ENCODE data around the gene SULT4A1.

Gene SULT4A1

GRCh38 chr22:43860831-43861230 is 1.5 kb downstream of the SULT4A1 start:
- DNase-seq (ENCODE audit: low read depth), result no peak

DNA sequence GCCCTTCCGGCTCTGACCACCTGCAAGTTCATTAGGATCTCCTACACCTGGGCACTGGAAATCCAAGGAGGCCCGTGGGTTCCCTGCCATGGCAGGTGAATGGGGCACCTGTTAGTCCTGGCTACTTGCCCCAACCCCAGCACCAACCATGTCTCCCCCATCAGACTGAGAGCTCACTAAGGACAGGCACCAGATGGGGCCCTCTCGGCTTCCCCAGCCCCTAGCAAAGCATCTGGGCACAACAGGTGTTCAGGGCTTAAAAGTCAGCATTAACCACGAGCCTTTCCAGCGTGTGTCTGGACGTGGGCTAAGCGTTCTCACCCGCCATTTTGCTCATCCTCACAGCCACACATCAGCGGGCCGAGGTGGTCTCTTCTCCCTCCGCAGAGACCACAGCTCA is 2.2 kb downstream of the SULT4A1 start:
- DNase-seq (ENCODE audit: low read depth), result no peak

GRCh38 chr22:43859621-43860020 is 2.7 kb downstream of the SULT4A1 start:
- no peak for DNase-seq (ENCODE audit: low read depth)

- DNase-seq (ENCODE audit: low read depth), result no peak
Observed at GRCh38 chr22:43859176-43859575, 3.1 kb downstream of the SULT4A1 start.

GRCh38 chr22:43858156-43858895 is 4.0 kb downstream of the SULT4A1 start:
- no peak for DNase-seq (ENCODE audit: low read depth)

DNA sequence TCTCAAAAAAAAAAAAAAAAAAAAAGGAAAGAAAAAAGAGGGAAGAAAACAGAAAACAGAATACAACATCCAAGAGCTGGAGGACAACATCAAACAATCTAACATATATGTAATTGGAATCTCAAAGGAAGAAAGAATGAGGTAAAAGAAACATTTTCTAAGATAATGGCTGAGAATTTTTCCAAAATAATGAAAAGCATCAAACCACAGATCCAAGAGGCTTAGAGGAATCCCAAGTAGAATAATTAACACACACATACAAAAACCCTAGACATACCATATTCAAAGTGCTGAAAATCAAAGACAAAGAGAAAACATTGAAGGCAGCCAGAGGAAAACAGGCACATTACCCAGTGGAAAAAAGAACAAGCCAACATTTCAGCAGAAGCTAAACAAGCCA is 4.9 kb downstream of the SULT4A1 start:
- DNase-seq (ENCODE audit: low read depth), result no peak

- DNase-seq (ENCODE audit: low read depth), result no peak
Observed at GRCh38 chr22:43855431-43855830, 6.9 kb downstream of the SULT4A1 start.

DNA sequence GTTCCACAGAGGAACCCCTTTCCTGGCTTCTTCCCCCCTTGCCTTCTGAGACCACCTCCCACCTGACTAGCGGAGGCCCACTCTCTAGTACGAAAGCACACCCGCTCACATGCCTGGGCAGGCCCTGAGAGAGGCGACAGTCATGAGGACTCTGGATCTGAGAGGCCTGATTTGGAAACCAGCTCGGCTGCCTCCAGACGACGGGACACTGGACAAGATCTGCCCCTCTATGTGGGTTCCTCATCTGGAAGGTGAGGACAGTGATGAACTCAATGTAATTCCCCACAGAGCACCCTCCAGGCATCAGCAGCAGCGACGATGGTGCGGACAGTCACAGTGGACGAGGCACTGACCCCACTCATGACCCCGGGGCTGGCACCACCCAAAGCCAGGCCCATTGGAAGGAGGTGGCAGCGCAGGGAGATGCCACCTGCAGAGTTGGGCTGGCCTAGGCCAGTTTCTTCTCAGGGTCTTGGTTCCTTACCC is 7.5 kb downstream of the SULT4A1 start:
- DNase-seq (ENCODE audit: low read depth), result no peak

DNA sequence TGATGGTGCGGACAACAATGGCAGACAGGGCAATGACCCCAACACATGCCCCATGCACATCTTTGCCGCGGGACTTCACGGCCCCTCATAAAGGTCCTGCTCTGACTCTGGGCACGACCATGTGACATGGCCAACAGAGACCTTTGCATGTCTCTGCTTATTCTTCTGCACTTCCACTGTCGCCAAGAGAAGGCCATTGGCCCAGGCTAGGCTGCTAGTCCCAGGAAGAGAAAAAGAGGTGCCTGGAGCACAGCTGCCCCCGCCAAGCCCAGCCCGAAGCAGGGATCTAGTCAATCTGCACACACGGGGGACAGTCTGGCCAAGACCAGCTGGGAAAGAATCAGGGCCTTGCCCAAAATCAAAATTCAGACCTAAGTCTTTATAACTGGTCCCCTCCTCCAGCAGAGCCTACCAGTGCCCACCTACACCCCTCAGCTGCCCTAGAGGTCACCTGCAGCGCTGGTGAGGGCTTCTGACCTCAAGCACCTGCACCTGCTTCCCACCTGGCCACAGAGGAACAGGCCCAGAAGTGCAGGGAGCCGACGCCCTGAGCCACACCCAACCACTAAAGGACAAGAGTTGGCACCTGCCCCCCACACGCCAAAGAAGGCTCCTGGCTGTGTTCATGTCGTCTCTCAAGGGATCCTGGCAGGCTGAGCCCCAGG is 8.1 kb downstream of the SULT4A1 start:
- no peak for DNase-seq (ENCODE audit: low read depth)

GRCh38 chr22:43853328-43853931 is 8.9 kb downstream of the SULT4A1 start:
- DNase-seq (ENCODE audit: low read depth), result no peak

DNA sequence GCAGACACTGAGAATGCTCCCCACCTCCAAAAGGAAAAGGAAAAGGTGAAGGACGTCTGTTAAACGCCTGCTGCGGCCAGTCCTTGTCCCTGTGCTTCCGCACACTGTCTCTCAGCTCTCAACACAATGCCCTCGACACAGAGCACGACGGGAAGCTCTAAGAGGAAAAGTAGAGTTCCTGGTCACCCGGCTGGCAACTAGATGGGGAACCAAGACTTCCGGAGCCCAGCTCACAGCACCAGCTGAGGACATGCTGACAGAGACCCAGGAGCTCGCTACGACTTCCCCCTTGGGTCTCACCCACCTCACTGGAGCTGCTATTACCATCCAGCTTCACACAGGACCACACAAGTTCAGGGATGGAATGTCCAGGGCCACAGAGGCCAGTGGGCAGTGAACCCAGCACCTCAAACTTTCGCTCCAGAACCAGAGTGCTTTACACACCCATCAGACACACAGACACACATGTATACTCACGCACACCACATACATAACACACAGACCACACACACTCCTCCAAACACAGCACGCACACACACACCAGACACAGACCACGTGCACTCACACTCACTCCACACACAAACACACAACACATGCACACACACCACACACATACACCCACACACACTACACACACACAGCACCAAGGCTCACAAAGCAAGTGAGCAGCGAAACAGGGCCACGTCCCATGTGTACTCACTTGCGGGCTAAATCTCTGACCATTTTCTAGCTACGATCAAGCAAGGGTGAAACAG is 9.6 kb downstream of the SULT4A1 start:
- no peak for DNase-seq (ENCODE audit: low read depth)

GRCh38 chr22:43851979-43852307 is 10.4 kb downstream of the SULT4A1 start:
- DNase-seq (ENCODE audit: low read depth), result no peak

- DNase-seq (ENCODE audit: low read depth), result no peak
Observed at GRCh38 chr22:43851058-43851978, 11.0 kb downstream of the SULT4A1 start.

- no peak for DNase-seq (ENCODE audit: low read depth)
Observed at GRCh38 chr22:43850529-43850928, 11.8 kb downstream of the SULT4A1 start.

DNA sequence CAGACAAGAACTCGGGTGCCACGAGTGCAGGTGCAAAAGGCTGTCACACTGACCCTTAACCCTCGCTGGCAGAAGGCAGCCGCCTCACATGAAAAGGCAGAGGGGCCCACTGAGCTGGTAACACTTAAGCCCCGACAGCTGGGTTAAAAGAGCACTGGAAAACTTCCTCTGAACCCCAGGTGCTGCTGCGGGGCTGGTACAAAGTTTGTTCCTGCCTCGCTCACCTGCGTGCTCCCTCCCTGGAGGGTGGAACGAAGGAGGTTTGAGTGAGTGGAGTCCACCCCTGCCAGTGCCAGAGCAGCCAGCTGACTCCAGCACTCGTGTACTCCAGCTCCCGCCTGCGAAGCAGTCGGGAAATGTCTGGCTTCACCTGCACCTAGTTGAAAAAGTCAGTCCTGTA is 12.6 kb downstream of the SULT4A1 start:
- DNase-seq (ENCODE audit: low read depth), result no peak

DNA sequence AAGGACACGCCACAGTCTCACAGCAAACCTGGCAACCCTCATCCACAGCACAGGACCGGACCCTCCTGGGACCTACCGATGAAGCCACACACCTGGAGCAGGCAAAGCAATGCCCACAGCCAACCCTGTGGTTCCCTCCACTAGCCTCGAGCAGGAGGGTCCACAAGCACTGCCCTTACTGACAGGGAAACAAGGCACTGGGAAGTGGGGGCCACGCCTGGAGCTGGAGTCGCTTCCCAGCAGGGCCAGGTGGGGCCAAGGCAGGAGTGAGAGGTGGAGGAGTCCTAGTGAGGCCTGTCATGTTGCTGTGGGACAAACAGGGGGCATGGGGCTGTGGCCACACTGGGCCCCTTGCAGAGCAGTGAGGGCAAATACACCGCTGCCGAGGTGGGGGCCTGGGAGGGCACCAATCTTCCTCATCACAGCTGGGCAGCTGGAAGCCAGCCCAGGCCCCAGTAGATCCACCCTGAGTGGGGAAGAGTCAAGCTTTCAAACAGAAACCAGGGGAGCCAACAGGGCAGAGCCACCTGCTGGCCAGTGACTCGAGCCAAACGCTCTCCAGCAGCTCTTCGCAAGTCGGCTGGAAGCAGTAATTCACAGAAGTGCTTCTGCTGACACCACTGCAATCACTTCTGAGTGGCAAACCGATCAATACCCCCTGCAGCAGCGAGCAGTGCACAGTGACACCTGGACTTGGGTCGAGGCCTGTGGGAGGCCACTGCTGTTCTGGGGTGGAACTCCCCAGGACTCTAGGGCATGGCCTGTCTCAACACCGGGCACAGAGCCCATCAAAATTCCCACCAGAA is 13.7 kb downstream of the SULT4A1 start:
- DNase-seq (ENCODE audit: low read depth), result peak; percentile 34

GRCh38 chr22:43847376-43848289 is 14.7 kb downstream of the SULT4A1 start:
- DNase-seq (ENCODE audit: low read depth), result no peak

GRCh38 chr22:43846966-43847365 is 15.3 kb downstream of the SULT4A1 start:
- no peak for DNase-seq (ENCODE audit: low read depth)

DNA sequence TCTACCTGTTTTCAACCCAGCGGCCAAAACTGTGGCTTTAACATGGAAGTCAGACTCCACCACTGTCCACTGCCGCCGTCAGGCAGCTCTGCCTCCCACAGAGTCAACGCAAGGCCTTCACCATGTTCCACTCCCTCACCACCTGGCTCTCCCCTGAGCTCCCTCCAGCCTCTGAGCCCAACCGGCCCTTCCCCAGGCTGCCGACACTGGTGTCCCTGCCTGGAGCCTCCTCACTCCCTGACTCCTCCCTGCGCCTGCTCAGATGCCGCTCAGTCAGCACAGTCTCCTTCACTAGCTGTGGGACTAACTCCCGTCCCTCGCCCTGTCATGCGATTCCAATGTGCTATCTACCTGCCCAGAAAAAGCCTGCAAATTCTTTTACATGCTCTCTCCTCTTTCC is 16.3 kb downstream of the SULT4A1 start:
- DNase-seq (ENCODE audit: low read depth), result no peak

Measured in amniotic epithelial cell (primary cell).